Kidney tubule cell (primary cell): ENCODE results near the gene UBAP1L.
A peak's percentile ranks its signal among the peaks of the same experiment; 100 is the strongest.

Experiments
- DNase-seq: peaks from one replicate; pipeline ENCODE4 v3.0.0-alpha.2; 2018; ENCODE audit warnings: low spot score

Gene UBAP1L

GRCh38 chr15:65062726-65063125 lies 52.3 kb downstream of the UBAP1L start:
- DNase-seq, result peak; percentile 64

DNA sequence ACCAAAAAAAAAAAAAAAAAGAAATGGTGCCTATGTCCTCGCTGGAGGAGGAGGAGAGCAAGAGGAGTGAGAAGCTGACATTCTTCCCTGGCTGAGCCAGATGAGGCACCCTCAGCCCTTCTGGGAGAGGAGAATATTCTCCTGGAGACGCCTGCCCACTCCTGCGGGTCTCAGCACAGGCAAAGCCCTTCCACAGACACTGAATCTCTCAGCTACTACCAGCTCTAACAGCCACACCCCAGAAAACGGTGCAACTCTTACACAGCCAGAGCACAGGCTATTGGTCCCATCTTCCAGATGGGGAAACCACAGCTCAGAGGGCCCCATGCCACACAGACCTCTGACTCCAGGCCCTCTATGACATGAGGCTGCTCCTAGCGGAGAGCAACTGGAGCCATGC lies 52.9 kb downstream of the UBAP1L start:
- no peak for DNase-seq

- no peak for DNase-seq
Observed at GRCh38 chr15:65060641-65061397, 54.2 kb downstream of the UBAP1L start.

GRCh38 chr15:65059931-65060596 lies 54.9 kb downstream of the UBAP1L start:
- DNase-seq, result no peak

GRCh38 chr15:65059369-65059750 lies 55.6 kb downstream of the UBAP1L start:
- no peak for DNase-seq

- DNase-seq, result no peak
Observed at GRCh38 chr15:65058394-65059368, 56.3 kb downstream of the UBAP1L start.

- DNase-seq, result no peak
Observed at GRCh38 chr15:65057549-65057940, 57.5 kb downstream of the UBAP1L start.

DNA sequence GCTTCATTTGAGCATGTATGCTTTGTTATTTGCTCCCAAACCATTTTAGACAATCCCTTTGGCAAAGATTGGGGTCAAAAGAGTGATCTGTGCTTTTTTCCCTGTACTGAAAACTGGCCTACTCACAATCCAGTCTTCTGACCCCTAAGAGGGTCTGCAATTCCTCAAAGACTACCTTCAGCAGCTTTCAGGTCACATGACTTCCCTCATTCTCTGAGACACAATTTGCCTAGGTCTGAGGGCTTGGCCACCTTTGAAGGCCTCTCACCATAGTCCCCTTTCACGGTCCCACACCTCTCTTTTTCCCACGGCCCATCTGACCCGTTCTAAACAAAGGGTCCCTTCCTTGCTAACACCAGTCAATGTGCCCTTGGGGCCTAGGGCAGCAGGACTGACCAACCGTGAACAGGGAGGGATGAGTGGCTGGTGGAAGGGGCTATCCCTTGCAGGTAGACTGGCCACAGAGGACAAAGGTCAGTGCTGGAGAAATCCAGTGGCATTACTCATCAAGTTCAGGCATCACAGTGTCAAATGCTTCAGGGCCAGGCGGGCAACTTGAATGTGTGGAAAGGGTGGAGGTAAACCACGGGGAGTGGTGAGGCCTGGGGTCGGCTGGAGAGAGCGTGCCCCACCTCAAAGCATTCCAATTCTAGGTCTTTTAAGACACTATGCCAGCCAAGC lies 58.0 kb downstream of the UBAP1L start:
- DNase-seq, result peak; percentile 96

DNA sequence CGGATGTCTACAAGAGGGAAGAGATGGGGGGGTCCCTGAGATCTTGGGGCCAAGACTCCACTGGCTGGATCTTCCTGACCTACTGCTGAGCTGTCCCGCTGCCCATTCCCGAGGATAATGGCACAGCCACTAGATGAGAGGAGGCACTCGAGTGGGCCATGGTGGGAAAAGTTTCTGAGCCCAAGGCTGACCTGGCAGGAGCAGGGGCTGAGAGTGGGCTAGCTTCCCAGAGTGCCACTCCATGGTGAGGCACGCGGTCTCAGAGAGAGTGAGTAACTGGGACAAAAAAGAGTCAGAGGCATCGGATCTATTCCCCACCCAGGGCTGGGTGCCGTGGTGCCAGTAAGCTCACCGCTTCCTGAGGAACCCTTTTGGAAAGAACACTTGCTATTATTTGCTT lies 58.9 kb downstream of the UBAP1L start:
- no peak for DNase-seq

DNA sequence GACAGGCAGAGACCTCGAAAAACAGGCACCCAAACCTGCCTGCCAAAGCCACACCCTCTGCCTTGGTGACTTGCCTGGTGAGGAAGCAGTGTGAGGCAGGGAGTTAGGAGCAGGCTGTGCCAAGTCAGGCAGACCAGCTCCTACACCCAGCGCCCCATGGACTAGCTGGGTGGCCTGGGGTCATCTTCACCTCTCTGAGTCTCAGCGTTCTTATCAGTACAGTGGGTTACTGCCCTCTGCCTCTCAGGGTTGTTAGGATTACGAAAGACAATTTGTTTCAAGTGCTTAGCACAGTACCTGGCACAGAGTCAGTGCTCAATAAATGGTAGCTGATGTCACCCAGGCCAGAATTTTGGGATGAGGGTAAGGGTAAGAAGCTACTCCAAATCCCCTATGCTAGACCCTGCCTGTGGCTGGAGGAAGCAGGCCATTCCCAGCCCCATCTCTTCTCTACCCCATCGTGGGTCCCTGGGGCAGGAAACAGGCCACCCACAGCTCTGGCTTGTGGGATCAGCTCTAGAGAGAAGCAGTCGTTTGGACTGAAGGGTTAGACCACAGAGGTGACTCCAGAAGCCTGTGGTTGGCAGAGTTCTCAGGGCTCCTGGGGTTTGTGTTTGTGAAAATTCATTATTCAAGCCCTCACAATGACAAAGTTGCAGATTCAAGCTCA lies 59.7 kb downstream of the UBAP1L start:
- peak; percentile 58 for DNase-seq

DNA sequence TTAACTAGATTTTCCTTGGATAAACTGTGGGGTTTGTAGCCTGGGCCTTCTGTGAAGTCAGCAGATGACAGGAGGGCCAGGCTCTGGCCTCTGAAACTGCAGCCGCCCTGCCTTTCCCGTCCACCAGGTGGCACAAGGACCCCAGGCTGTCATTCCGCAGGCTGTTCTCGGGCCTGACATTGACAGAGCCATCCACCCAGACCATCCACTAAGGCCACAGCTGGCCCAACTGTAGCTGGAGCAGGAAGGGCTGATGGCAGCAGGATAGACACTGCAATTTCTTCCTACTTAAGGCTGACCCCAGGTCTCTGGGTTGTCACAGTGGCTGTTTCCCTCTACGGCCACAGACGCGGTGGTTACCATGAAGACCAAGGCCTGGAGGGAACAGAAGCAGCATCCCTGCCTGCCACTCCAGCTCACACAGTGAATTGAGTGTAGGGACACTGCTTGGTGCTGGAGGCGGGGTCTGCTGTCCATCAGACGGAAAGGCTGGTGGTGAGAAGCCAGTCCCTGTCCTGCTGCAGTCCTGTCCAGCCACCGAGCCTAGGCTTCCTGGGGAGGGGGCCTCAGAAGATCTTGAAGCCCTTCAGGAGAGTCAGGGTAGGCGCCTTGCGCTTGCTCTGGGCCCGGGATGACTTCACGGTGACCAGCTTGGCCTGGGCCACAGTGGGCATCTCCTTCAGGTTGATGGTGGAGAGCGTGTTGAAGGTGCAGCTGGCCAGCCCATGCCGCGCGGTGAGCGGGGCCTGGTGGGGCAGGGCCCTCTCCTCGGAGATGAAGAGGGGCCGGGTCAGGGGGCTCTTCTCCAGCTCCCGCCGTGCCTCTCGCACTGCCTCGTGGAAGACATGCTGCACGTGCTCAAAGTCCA lies 60.4 kb downstream of the UBAP1L start:
- DNase-seq, result peak; percentile 77

- DNase-seq, result no peak
Observed at GRCh38 chr15:65052956-65053355, 62.0 kb downstream of the UBAP1L start.

DNA sequence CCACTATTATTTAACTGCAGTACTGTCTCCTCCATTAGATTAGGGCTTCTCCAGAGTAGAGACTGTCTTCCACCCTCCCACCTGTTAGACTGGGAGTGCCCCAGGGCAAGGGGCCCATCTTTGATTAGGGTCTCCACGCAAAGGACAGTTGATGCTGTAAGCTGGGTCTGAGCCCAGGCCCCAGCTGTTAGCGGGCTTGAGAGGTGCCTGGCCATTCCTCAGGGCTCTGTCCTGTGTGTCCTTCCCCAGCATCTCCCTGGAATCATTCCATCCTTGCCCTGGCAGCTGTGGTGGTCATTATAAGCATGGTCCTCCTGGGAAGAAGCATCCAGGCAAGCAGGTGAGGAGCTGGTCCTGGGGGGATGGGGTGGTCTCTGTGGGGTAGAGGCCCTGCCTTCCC lies 63.7 kb downstream of the UBAP1L start:
- DNase-seq, result no peak

GRCh38 chr15:65050270-65050669 lies 64.7 kb downstream of the UBAP1L start:
- DNase-seq, result no peak

- DNase-seq, result peak; percentile 87
Observed at GRCh38 chr15:65049418-65049840, 65.6 kb downstream of the UBAP1L start.

DNA sequence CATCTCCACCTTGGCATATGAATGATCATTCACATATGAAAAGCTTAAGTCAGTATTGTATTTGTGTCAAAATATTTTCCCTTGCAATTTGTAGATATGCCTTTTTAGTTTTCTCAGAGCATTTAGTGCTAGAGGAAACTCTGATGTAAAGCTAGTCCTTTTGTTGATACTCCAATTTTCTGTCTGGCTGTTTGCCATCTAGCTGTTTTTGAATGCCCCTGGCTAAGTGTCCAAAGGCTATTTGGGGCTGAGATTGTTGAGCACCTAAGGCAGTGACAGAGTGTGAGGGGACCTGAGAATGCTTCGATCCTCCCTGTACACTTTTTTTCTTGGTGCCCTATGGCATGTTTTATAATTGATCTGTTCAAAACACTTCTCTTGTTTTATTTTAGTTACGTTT lies 66.8 kb downstream of the UBAP1L start:
- no peak for DNase-seq

- peak; percentile 60 for DNase-seq
Observed at GRCh38 chr15:65044724-65045481, 70.1 kb downstream of the UBAP1L start, which contains the start of gene SLC51B. Gene SLC51B (plus strand): TSS chr15:65045387. CDS start chr15:65050005, 4,618 bp downstream.

- DNase-seq, result peak; percentile 81
Observed at GRCh38 chr15:65044218-65044617, 70.8 kb downstream of the UBAP1L start.

DNA sequence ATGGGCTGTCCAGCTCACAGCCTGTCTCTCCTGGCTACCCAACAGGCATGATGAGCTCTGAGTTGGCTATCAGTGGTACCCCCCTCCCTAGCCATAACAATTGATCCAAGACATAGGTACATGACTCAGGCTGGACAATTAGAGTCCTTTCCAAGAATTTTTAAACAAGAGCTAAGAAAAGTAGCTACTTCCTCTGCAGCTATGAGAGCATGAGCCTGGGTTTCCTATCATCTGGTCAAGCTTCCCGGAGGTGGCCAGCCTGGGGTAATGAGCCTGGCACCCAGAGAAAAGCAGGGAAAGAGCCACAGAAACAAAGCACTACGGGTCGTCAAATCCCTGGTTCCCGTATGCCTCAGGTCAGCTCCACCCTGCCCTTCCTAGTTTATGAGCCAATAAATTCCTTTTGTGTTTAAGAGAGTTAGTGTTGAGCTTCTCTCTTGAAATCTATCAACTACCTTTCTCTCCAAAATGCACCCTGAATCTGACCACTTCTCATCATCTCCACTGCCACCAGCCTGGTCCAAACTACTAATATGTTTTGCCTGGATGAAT lies 72.1 kb downstream of the UBAP1L start:
- DNase-seq, result no peak
